PC-9 (cell line): Measurements from ENCODE around the gene ACTRT2. TPM values are rescaled to one million over a fixed set of nuclear protein-coding genes. Genes with fewer than 3 reads are reported as not detected.

Experiments
- BruUV-seq: library from RNA; stranded (reverse); fragments of 400-500 nt; replicated peaks from 2 replicates; lab custom pipeline; 2021; lab: Mats Ljungman, UMichigan
- CTCF ChIA-PET: fragments of 300-600 bp; sonication (Branson Sonifier 250); formaldehyde crosslinking; loops from one replicate; lab custom pipeline; 2022; ENCODE audit warnings: antibody characterized with exemption; lab: Charles Lee
- POLR2A ChIA-PET: fragments of 300-600 bp; sonication (Branson Sonifier 250); formaldehyde crosslinking; loops from one replicate; lab custom pipeline; 2022; ENCODE audit warnings: antibody characterized with exemption; ENCODE audit not compliant: unreplicated experiment; lab: Charles Lee
- DNase-seq, 2 experiments: peaks; one replicate each; pipeline versions ENCODE4 v3.0.0 to v3.0.0-alpha.2; 2015 to 2022; ENCODE audit warnings: mixed read lengths in 1 of 2
- H2AFZ ChIP-seq: fragments of 200-600 bp; sonication (generic); 2 replicates; pipeline ENCODE4 v1.8.1; 2017; ENCODE audit warnings: antibody characterized with exemption
- H3F3A ChIP-seq: fragments of 200-600 bp; sonication (generic); 2 replicates; pipeline ENCODE4 v1.8.1; 2017; ENCODE audit warnings: antibody characterized with exemption, mild to moderate bottlenecking, low read depth; ENCODE audit not compliant: insufficient read depth
- H3K27ac ChIP-seq: fragments of 200-600 bp; sonication (generic); 2 replicates; pipeline ENCODE4 v1.6.1; 2016; ENCODE audit warnings: mixed run types
- H3K27me3 ChIP-seq: fragments of 200-600 bp; sonication (generic); 2 replicates; pipeline ENCODE4 v1.6.1; 2016; ENCODE audit warnings: low read depth, mixed run types; ENCODE audit not compliant: insufficient read depth
- H3K36me3 ChIP-seq: fragments of 200-600 bp; sonication (generic); 2 replicates; pipeline ENCODE4 v1.6.1; 2016; ENCODE audit warnings: low read depth, mixed run types
- H3K4me1 ChIP-seq: fragments of 200-600 bp; sonication (generic); replicated peaks from 2 replicates; pipeline ENCODE4 v1.6.1; 2016; ENCODE audit warnings: mixed run types; ENCODE audit not compliant: insufficient read depth
- H3K4me2 ChIP-seq: fragments of 200-600 bp; sonication (generic); 2 replicates; pipeline ENCODE4 v1.6.1; 2017; ENCODE audit warnings: mixed run types
- H3K4me3 ChIP-seq: fragments of 200-600 bp; sonication (generic); 2 replicates; pipeline ENCODE4 v1.6.1; 2016; ENCODE audit warnings: mixed run types
- H3K79me2 ChIP-seq: fragments of 200-600 bp; sonication (generic); 2 replicates; pipeline ENCODE4 v1.6.1; 2017; ENCODE audit warnings: low read depth, mixed run types
- H3K9me2 ChIP-seq: fragments of 200-600 bp; sonication (generic); 2 replicates; pipeline ENCODE4 v1.8.1; 2017; ENCODE audit warnings: mild to moderate bottlenecking; ENCODE audit not compliant: insufficient read depth
- H3K9me3 ChIP-seq: fragments of 200-600 bp; sonication (generic); 2 replicates; pipeline ENCODE4 v1.8.1; 2016; ENCODE audit warnings: low read depth; ENCODE audit not compliant: insufficient read depth
- H4K20me1 ChIP-seq: fragments of 200-600 bp; sonication (generic); 2 replicates; pipeline ENCODE4 v1.8.1; 2017; ENCODE audit not compliant: insufficient read depth
- EZH2 ChIP-seq: fragments of 200-600 bp; sonication (generic); IDR thresholded peaks from 2 replicates; pipeline ENCODE4 v1.8.0; 2017; ENCODE audit warnings: antibody characterized with exemption, low read depth
- intact Hi-C: fragments of 100-400 bp; cut with micrococcal nuclease; formaldehyde crosslinking; loops from one replicate; pipeline ENCODE4 v1.10.0; 2022; ENCODE audit not compliant: unreplicated experiment
- total RNA-seq: library from RNA; stranded (reverse); gene quantifications from 2 replicates; pipeline ENCODE4 v1.2.3, GENCODE V29; 2021
- TF ChIP-seq, protein P1 (sequence below): fragments of 200-600 bp; sonication (generic); conservative IDR thresholded peaks from 2 replicates; pipeline ENCODE4 v1.6.1; 2017; ENCODE audit warnings: mixed run types, antibody characterized with exemption, mild to moderate bottlenecking, moderate library complexity

The ACTRT2 gene
- total RNA-seq, 1 experiment from 2014 or later: not detected

DNA sequence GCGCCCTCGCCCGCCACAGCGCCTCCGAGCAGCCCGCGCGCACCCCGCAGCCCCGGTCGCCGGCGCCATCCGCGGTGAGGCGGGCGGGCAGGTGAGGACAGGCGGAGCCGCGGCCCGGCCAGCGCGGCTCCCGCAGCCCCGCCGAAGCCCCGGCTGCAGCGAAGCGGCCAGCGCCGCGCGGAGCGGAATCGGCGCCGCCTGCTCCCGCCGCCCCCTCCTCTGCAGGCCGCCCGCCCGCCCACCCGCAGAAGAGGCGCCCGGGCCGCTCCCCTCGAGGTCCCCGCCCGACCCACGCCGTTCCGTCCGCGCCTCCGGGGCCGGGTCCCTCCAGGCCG, 49.0 kb downstream of the ACTRT2 start:
- ChIA-PET CTCF (no interaction called here), POLR2A (no interaction called here)
- H4K20me1 ChIP-seq: no peaks in the 10 kb centered on the region
- H3K79me2 ChIP-seq: no peaks in the 10 kb centered on the region
- H3K4me1 ChIP-seq: no peaks in the 10 kb centered on the region
- no peak overlapping the region for H2AFZ ChIP-seq
- H3K4me3 ChIP-seq: no peak overlapping the region
- no peak overlapping the region for H3K4me2 ChIP-seq
- peaks cover 18% of the 10 kb centered on the region for H3K27me3 ChIP-seq
- no peaks in the 10 kb centered on the region for H3K36me3 ChIP-seq
- no peak overlapping the region for H3K27ac ChIP-seq
- no peaks in the 10 kb centered on the region for H3K9me3 ChIP-seq
- DNase-seq: no peak
- H3F3A ChIP-seq: no peaks in the 10 kb centered on the region
- TF ChIP-seq, protein P1, sequence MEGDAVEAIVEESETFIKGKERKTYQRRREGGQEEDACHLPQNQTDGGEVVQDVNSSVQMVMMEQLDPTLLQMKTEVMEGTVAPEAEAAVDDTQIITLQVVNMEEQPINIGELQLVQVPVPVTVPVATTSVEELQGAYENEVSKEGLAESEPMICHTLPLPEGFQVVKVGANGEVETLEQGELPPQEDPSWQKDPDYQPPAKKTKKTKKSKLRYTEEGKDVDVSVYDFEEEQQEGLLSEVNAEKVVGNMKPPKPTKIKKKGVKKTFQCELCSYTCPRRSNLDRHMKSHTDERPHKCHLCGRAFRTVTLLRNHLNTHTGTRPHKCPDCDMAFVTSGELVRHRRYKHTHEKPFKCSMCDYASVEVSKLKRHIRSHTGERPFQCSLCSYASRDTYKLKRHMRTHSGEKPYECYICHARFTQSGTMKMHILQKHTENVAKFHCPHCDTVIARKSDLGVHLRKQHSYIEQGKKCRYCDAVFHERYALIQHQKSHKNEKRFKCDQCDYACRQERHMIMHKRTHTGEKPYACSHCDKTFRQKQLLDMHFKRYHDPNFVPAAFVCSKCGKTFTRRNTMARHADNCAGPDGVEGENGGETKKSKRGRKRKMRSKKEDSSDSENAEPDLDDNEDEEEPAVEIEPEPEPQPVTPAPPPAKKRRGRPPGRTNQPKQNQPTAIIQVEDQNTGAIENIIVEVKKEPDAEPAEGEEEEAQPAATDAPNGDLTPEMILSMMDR: no peak
- no TSS peak for BruUV-seq
- H3K9me2 ChIP-seq: no peaks in the 10 kb centered on the region
- intact Hi-C loops: no loop called here

DNA sequence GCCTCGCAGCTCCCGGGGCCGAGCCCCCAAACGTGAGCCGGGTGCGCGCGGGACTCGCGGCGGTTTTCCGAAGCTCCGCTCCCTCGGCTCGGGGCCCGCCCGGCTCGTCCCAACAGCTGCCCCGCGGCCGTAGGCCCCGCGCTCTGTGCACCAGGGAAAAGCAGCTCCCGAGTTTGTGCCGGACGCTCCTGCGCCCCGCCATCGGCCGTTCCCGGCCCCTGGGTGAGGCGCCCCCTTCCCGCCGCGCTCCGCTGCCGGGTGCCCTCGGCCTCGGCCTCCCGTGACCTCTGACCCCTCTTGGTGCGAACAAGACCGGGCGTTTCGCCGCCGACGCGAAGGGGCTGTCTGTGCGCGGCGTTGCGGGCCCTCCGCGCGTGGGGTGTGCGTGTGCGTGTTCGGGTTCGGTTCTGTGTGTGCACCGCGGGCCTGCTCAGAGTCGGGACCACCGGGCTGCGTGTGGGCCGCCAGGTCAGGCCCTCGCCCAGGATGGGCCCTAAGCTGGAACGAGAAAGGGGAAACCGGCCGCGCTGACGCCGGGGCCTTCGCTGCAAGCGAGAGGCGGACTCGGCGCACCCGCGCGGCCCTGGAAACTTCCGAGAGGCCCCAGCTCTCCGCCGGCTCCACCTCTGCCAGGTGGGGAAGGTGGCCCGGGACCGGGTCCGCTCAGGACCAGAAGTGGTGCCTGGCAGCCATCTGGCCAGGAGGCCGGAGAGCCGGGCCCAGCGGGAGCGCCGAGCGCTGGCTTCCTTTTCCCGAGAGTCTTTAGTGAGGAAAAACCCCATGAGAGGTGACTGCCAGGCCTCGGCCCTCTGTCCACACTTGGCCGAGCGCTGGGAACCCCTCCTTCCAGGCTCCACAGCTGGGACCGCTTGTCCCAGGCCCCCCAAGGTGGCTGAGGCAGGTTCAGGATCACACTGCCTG, 49.6 kb downstream of the ACTRT2 start:
- H2AFZ ChIP-seq: no peak overlapping the region
- no peaks in the 10 kb centered on the region for H4K20me1 ChIP-seq
- H3K27ac ChIP-seq: no peak overlapping the region
- no peaks in the 10 kb centered on the region for H3K9me2 ChIP-seq
- ChIA-PET CTCF (no interaction called here), POLR2A (interaction anchor here (0.6 kb wide), 1 partner anchor 58 kb away, joined by 4 read pairs; no protein-coding TSS in a partner anchor)
- H3K4me3 ChIP-seq: no peak overlapping the region
- no peaks in the 10 kb centered on the region for H3K9me3 ChIP-seq
- H3K4me1 ChIP-seq: no peaks in the 10 kb centered on the region
- no peak for DNase-seq
- H3K36me3 ChIP-seq: no peaks in the 10 kb centered on the region
- no peak for TF ChIP-seq EZH2
- TF ChIP-seq, protein P1: no peak
- H3K27me3 ChIP-seq: peaks cover 21% of the 10 kb centered on the region
- BruUV-seq: no TSS peak
- intact Hi-C loops: no loop called here
- no peaks in the 10 kb centered on the region for H3F3A ChIP-seq
- no peaks in the 10 kb centered on the region for H3K79me2 ChIP-seq
- H3K4me2 ChIP-seq: no peak overlapping the region

DNA sequence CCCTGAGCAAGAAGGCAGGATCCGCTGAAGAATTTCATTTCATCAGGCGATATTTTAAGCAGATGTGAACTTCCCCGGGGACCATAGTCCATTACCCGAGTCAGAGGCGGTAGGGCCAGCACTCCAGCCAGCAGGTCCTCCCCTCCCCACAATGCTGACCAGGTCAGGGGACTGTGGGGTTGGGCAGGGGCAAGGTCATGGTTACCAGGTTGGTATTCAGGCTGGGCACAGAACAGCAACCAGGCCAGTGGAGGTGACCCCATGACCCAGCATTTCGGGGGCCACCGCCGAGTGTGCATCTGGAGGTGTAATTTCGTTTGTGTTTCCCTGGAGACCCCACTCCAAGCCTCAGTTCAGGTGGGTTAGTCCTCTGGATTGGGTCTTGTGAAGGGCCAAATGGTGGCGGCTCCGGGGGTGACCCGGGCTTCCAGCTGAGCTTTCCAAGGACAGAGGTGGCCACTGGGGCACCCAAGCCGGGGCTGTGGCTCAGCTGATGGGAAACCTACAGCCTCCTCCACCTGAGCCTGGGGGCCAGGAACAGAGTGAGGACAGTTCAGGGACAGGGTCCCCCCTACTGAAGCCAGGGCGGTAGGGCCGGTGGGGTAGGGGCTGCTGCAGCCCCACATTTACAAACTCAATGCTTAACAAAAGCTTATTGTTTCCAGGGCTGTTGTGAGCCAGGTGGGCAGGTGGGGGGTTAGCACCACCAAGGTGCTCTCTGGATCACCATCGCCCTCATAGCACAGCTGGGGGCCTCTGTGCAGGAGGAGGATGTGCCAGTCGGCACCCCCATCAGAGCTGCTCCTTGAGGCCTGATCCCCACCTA, 50.5 kb downstream of the ACTRT2 start:
- no peak overlapping the region for H3K4me2 ChIP-seq

More for the DNA sequence above, 50.5 kb downstream of the ACTRT2 start:
- no peaks in the 10 kb centered on the region for H3F3A ChIP-seq
- BruUV-seq: no TSS peak
- no peaks in the 10 kb centered on the region for H3K36me3 ChIP-seq
- DNase-seq: no peak
- H3K27me3 ChIP-seq: peaks cover 30% of the 10 kb centered on the region
- intact Hi-C loops: no loop called here
- no peaks in the 10 kb centered on the region for H4K20me1 ChIP-seq
- H3K9me2 ChIP-seq: no peaks in the 10 kb centered on the region
- POLR2A ChIA-PET: interaction anchor here (0.6 kb wide), 1 partner anchor 57 kb away, joined by 4 read pairs; no protein-coding TSS in a partner anchor
- H3K4me1 ChIP-seq: no peaks in the 10 kb centered on the region
- no peak overlapping the region for H3K27ac ChIP-seq
- no peaks in the 10 kb centered on the region for H3K9me3 ChIP-seq
- CTCF ChIA-PET: no interaction called here
- no peak for TF ChIP-seq EZH2
- TF ChIP-seq, protein P1: no peak
- H2AFZ ChIP-seq: no peak overlapping the region
- H3K79me2 ChIP-seq: no peaks in the 10 kb centered on the region
- H3K4me3 ChIP-seq: no peak overlapping the region

Other genes with a start within 250 kb of the ACTRT2 start
- 1.5 and 1.7 TPM in 2 replicates for gene TTC34, start 219.8 kb upstream of the ACTRT2 start, total RNA-seq
- gene PRDM16, start 47.7 kb downstream of the ACTRT2 start, total RNA-seq: not detected in 2 replicates